MG63 (cell line): ENCODE results near the gene FCRL3. TPM values are rescaled to one million over a fixed set of nuclear protein-coding genes. Genes with fewer than 3 reads are reported as not detected.

Experiments used
- DNase-seq: peaks from one replicate; pipeline ENCODE4 v3.0.0-alpha.2; 2020
- H3K27me3 ChIP-seq: fragments of 250-450 bp; sonication (Bioruptor Pico); 2 replicates; pipeline ENCODE4 v1.5.1; 2020; ENCODE audit warnings: mild to moderate bottlenecking, moderate library complexity
- H3K36me3 ChIP-seq: fragments of 250-450 bp; sonication (Bioruptor Pico); 2 replicates; pipeline ENCODE4 v1.5.1; 2020; ENCODE audit warnings: mild to moderate bottlenecking, moderate library complexity
- H3K4me3 ChIP-seq: fragments of 250-450 bp; sonication (Bioruptor Pico); 2 replicates; pipeline ENCODE4 v1.5.1; 2020; ENCODE audit warnings: mild to moderate bottlenecking, moderate library complexity
- H3K9me3 ChIP-seq: fragments of 250-450 bp; sonication (Bioruptor Pico); 2 replicates; pipeline ENCODE4 v1.5.1; 2020; ENCODE audit warnings: mild to moderate bottlenecking, moderate library complexity
- total RNA-seq: library from RNA; depleted of rRNA; stranded (reverse); fragments of >200 nt; shearing (Covaris generic); gene quantifications from 2 replicates; pipeline ENCODE4 v1.2.3, GENCODE V29; 2014; ENCODE audit warnings: low replicate concordance

Gene FCRL3
- total RNA-seq, 1 experiment from 2014 or later, result not detected

- no peaks in the 10 kb centered on the region for H3K36me3 ChIP-seq
- H3K4me3 ChIP-seq, result no peak overlapping the region
- peaks cover 13% of the 10 kb centered on the region for H3K27me3 ChIP-seq
- no peak for DNase-seq
- H3K9me3 ChIP-seq, result no peaks in the 10 kb centered on the region
Observed at GRCh38 chr1:157697781-157698569, 2.6 kb downstream of the FCRL3 start.

- H3K9me3 ChIP-seq, result no peaks in the 10 kb centered on the region
- no peak for DNase-seq
- H3K36me3 ChIP-seq, result no peaks in the 10 kb centered on the region
- no peak overlapping the region for H3K4me3 ChIP-seq
- H3K27me3 ChIP-seq, result peaks cover 13% of the 10 kb centered on the region
Observed at GRCh38 chr1:157696966-157697628, 3.5 kb downstream of the FCRL3 start.

DNA sequence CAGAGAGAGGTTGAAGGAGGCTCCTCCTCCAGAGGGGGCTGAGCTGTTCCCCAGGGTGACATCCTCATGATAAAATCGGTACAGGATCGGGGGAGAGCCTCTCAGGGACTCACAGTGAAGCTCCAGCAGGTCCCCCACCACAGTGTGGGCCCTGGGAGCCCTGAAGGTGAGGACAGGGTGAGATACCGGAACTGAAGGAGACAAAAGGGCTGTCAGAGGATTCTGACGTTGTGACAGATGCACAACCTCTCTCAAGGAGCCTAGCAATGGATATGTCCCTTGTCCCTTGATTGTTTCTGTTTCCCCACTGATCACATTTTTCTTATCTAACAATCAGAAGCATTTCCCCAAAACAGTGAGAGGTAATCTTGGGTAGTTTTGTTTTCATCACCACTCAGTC is 5.2 kb downstream of the FCRL3 start:
- peaks cover 15% of the 10 kb centered on the region for H3K27me3 ChIP-seq
- no peaks in the 10 kb centered on the region for H3K9me3 ChIP-seq
- no peaks in the 10 kb centered on the region for H3K36me3 ChIP-seq
- H3K4me3 ChIP-seq, result no peak overlapping the region
- DNase-seq, result no peak

GRCh38 chr1:157691285-157691920 is 9.2 kb downstream of the FCRL3 start:
- H3K36me3 ChIP-seq, result no peaks in the 10 kb centered on the region
- H3K9me3 ChIP-seq, result no peaks in the 10 kb centered on the region
- peaks cover 4% of the 10 kb centered on the region for H3K27me3 ChIP-seq
- H3K4me3 ChIP-seq, result no peak overlapping the region
- DNase-seq, result no peak

- Histone ChIP-seq H3K4me3 (no peak overlapping the region), H3K9me3 (no peaks in the 10 kb centered on the region), H3K27me3 (no peaks in the 10 kb centered on the region), H3K36me3 (no peaks in the 10 kb centered on the region)
- DNase-seq, result no peak
Observed at GRCh38 chr1:157682710-157683437, 17.7 kb downstream of the FCRL3 start.

GRCh38 chr1:157678721-157679120 is 21.8 kb downstream of the FCRL3 start:
- Histone ChIP-seq H3K9me3 (no peaks in the 10 kb centered on the region), H3K27me3 (no peaks in the 10 kb centered on the region), H3K36me3 (no peaks in the 10 kb centered on the region), H3K4me3 (no peak overlapping the region)
- DNase-seq, result no peak

DNA sequence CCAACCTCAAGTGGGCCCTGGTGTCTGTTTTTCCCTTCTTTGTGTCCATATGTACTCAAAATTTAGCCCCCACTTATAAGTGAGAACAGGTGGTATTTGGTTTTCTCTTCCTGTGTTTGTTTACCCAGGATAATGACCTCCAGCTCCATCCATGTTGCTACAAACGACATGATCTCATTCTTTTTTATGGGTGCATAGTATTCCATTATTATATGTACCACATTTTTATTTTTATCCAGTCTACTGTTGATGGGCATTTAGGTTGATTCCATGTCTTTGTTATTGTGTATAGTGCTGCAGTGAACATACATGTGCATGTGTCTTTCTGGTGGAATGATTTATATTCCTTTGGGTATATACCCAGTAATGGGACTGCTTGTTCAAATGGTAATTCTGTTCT is 27.6 kb downstream of the FCRL3 start:
- DNase-seq, result no peak
- Histone ChIP-seq H3K9me3 (no peaks in the 10 kb centered on the region), H3K36me3 (no peaks in the 10 kb centered on the region), H3K27me3 (no peaks in the 10 kb centered on the region), H3K4me3 (no peak overlapping the region)

DNA sequence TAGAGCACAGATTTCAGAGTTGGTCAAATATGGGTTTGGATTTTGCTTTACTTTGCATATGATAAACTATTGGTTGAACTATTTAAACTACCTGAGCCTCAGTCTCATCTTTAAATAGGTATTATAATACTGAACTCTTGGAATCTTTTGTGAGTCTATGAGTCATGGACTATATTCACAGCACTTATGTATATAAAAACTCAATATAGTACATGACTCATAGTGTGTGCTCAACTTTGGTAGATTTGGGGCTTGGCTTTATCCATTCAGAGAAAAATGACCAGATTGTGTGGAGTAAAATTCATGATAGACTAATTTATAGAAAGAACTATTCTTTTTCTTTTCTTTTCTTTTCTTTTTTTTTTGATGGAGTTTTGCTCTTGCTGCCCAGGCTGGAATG is 28.7 kb downstream of the FCRL3 start:
- no peaks in the 10 kb centered on the region for H3K27me3 ChIP-seq
- H3K9me3 ChIP-seq, result no peaks in the 10 kb centered on the region
- H3K4me3 ChIP-seq, result no peak overlapping the region
- no peaks in the 10 kb centered on the region for H3K36me3 ChIP-seq
- DNase-seq, result no peak

GRCh38 chr1:157659576-157660247 is 40.9 kb downstream of the FCRL3 start:
- H3K27me3 ChIP-seq, result no peaks in the 10 kb centered on the region; the same call in 1 of the 2 replicates
- H3K36me3 ChIP-seq, result no peaks in the 10 kb centered on the region
- no peak overlapping the region for H3K4me3 ChIP-seq
- no peaks in the 10 kb centered on the region for H3K9me3 ChIP-seq
- DNase-seq, result no peak

GRCh38 chr1:157658571-157658970 is 42.0 kb downstream of the FCRL3 start:
- Histone ChIP-seq H3K9me3 (no peaks in the 10 kb centered on the region), H3K36me3 (no peaks in the 10 kb centered on the region), H3K27me3 (no peaks in the 10 kb centered on the region; the same call in 1 of the 2 replicates), H3K4me3 (no peak overlapping the region)
- DNase-seq, result no peak

GRCh38 chr1:157653494-157653873 is 47.1 kb downstream of the FCRL3 start:
- H3K27me3 ChIP-seq, result peaks cover 13% of the 10 kb centered on the region
- H3K4me3 ChIP-seq, result no peak overlapping the region
- H3K36me3 ChIP-seq, result no peaks in the 10 kb centered on the region

GRCh38 chr1:157652859-157653493 is 47.6 kb downstream of the FCRL3 start:
- no peaks in the 10 kb centered on the region for H3K9me3 ChIP-seq
- no peak overlapping the region for H3K4me3 ChIP-seq
- H3K36me3 ChIP-seq, result no peaks in the 10 kb centered on the region
- H3K27me3 ChIP-seq, result peaks cover 13% of the 10 kb centered on the region
- DNase-seq, result no peak

More at GRCh38 chr1:157653494-157653873, 47.1 kb downstream of the FCRL3 start:
- H3K9me3 ChIP-seq, result no peaks in the 10 kb centered on the region
- DNase-seq, result no peak

DNA sequence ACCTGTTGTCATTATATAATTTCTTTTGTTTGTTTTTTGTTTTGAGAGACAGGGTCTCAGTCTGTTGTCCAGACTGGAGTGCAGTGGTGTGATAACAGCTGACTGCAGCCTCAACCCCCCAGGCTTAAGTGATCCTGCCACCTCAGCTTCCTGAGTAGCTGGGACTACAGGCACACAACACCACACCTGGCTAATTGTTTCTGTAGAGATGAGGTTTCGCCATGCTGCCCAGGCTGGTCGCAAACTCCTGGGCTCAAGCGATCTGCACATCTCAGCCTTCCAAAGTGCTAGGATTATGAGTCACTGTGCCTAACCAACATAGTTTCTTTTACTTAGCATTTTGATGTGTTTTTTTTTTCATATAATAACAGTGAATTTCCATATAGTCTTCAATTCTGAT is 52.3 kb downstream of the FCRL3 start:
- DNase-seq, result no peak
- peaks cover 12% of the 10 kb centered on the region for H3K27me3 ChIP-seq
- H3K36me3 ChIP-seq, result no peaks in the 10 kb centered on the region
- no peaks in the 10 kb centered on the region for H3K9me3 ChIP-seq
- no peak overlapping the region for H3K4me3 ChIP-seq

- Histone ChIP-seq H3K9me3 (no peaks in the 10 kb centered on the region), H3K36me3 (no peaks in the 10 kb centered on the region), H3K27me3 (peaks cover 2% of the 10 kb centered on the region; the same call in 1 of the 2 replicates), H3K4me3 (no peak overlapping the region)
- DNase-seq, result no peak
Observed at GRCh38 chr1:157646144-157646543, 54.4 kb downstream of the FCRL3 start.

DNA sequence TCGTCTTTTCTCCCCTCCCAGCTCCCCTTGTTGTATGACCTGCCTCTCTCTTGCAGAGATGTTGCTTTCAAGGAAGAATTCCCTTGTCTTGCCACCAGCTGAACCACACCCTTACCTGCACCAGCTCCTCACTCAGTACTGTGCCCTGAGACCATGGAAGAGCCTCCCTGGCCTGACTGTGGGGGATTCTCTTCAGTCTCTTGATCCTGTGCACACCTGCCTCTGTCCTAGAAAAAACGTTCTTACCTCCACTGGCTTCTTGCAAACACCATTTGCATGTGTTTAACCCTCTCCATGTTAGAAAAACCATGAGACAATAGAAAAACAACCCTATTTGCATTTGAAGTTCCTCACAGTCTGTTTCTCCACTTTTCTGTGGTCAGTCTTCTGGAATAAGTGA is 59.4 kb downstream of the FCRL3 start:
- Histone ChIP-seq H3K4me3 (no peak overlapping the region), H3K27me3 (0 out of 2 replicates have a peak, but pooled peaks cover 3% of the 10 kb centered on the region)
- DNase-seq, result no peak

DNA sequence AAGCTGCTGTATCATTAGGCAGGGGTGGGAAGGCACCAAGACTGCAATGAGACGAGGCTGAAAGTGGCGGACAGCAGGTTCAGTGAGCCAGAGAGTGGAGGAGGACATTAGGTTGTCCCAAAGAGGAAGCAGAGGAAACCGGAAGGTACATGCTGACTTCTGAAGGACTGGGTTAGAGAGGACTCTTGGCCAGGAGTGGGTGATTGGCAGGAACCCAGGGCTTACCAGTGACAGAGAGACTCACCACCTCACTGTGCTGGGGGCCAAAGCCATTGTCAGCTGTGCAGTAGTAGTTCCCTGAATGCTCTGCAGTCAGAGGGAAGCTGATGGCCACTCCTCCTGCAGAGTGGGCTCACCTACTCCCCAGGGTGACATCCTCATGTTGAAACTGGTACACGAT is 60.8 kb downstream of the FCRL3 start:
- no peaks in the 10 kb centered on the region for H3K9me3 ChIP-seq
- H3K27me3 ChIP-seq, result peaks cover 3% of the 10 kb centered on the region; the same call in 1 of the 2 replicates
- no peak for DNase-seq
- no peak overlapping the region for H3K4me3 ChIP-seq
- H3K36me3 ChIP-seq, result no peaks in the 10 kb centered on the region

More for the DNA sequence above, 59.4 kb downstream of the FCRL3 start:
- Histone ChIP-seq H3K9me3 (no peaks in the 10 kb centered on the region), H3K36me3 (no peaks in the 10 kb centered on the region)
